ENCODE measurements around the gene UFC1.

UFC1 gene

DNA sequence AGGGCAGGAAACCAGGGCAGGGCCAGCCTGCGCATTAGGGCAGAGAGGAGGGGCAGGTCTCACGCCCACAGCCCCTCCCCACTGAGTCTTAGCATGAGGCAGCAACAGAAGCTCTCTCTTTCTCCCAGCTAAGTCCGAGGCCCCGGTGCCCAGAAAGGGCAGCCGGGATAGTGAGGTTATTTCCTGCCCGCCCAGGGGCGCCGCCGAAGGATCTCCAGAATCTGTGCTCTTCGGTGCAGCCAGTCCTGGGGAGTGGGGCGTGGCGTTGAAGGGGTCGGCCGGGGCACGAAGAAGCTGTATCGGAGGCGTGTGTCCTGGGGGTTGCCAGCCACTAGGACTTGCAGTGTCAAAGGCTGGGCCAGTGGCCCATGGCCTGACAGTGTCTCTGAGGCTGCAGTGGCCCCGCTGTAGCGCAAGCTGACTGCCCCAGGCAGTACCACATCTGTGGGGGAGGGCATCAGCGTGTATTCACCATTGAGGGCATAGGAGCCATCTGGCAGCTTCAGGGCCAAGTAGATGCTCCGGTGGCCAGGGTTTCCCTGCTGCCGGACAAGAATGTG is 37.3 kb downstream of the UFC1 start:
- DNase-seq (ENCODE audit: insufficient read length, low spot score): no peak
- FAIRE-seq: no peak

DNA sequence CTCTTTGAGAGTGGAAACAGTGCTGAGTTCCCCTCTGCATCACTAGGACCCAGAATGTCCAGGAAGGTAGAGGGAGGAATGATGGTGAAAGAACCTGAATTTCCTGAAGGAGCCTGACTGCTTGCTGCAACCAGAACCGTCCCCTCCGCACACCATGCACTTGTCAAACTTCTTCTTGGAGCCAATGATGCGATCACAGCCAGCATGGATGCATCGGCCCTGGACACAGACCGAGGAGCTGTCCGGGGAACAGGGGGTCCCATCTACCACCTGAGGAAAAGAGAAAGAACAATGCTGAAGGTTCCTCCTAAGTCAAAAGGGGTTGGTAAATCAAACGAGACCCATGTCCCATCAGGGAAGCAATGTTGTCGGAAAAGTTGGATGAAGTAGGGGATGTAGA is 38.2 kb downstream of the UFC1 start:
- FAIRE-seq (no peak), DNase-seq (ENCODE audit: insufficient read length, low spot score) (no peak)

DNA sequence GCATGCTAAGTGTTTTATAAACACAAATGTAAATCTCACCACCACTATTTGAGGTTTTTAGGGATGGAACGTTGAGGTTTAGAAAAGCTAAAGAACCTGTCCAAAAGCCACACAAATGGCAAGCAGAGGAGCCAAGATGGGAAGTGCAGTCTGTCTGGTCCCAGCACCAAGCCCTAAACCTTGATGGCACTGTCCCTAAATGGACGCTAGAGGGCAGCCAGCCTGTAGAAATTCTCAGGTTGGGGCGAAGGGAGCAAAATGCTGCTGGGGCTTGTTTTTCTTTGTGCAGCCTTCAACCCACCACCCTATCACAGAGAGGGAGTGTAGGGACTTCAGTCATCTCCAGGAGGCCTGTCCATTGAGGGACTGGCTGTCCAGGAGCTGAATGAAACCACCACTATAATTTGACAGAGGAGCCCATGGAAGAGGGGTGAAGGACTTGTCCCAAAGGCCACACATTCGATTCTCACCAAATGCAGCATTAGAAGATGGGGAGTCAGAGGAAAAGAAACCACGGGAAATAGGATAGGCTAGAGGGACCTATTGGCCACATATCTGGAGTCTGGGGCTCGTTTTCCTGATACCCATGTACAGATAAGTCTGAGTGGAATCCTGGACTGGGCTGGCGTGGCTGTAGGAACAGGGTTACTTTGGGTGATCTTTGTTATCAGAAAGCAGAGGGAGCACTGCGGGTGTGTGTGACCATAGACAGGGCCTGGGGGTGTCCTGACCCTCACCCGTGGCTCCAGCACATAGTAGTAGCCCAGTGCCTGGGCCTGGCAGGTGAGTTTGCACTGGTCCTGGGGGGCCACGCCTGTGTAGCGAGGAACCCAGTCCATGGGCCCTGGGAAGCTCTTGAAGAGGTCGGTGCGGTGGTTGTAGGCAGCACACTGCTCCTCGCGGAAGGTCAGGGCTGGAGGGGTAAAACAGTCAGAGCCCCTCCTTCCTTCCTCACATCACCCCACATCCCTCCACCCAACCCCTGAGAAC is 39.0 kb downstream of the UFC1 start:
- DNase-seq (ENCODE audit: insufficient read length, low spot score) (peak; percentile 71), FAIRE-seq (peak; percentile 94)

DNA sequence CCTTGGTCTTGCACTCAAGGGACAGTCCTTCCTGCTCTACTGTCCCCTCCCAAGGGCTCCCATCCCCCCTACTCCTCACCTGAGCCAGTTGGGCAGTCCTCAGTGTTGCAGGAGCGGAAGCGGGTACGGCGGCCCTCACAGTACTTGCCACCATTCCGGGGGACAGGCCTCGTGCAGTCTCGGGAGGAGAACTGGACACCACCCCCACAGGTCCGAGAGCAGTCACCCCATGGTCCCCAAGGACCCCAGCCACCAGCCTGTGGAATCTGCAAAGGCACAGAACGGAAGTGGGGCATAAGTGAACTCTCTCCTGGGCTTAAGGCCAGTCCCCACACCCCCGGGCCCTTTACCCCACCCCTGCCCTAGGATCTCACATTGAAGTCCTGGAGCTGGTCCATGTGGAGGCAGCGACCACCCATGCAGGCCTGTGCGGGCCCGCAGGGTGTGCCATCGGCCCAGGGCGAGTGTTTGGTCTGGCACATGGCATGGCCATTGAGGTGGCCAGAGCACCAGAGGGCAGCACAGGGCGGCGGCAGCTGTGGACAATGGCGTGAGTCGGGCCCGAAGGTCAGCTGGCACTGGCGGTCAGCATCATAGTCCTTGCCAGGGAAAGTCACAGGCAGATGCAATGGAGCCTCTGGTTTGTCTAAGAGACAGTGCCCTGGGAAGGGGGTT is 39.9 kb downstream of the UFC1 start:
- DNase-seq (ENCODE audit: insufficient read length, low spot score) (no peak), FAIRE-seq (no peak)

DNA sequence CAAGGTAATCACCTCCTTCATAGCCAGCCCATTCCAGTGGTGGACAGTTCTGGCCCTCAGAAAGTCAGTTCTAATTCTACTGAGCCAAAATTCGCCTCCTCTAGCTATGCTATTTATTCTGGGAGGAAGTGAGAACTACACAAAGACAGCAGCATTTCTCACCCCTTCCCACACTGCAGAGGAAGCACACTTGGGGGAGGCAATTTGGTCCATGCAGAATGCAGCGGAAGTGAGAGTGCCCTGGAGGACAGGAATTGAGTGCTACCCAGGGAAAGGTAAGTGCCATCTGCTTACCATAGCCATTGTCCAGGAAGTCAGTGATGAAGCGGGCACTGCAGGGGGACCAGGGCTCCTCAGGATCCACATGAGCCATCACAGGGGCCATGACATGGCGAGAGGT is 41.4 kb downstream of the UFC1 start:
- DNase-seq (ENCODE audit: insufficient read length, low spot score) (no peak), FAIRE-seq (peak; percentile 66)

DNA sequence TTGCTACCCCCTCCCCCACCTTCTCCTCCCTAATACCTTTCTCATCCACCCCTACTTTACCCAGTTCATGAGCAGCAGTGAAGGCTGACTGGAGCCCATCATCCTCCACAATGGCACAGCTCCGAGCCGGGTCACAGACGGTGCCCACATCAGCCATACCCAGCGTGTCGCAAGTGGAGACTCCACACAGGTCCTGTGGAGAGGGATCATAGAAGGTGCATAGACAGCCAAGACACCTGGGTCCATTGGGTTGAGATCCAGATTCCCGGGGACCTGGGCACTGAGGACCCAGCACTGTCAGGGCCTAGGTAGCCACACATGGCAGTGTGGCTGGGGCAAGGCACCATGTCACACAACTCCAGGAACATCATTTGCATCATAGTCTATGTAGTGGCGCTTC is 42.3 kb downstream of the UFC1 start:
- no peak for DNase-seq (ENCODE audit: insufficient read length, low spot score)
- no peak for FAIRE-seq

DNA sequence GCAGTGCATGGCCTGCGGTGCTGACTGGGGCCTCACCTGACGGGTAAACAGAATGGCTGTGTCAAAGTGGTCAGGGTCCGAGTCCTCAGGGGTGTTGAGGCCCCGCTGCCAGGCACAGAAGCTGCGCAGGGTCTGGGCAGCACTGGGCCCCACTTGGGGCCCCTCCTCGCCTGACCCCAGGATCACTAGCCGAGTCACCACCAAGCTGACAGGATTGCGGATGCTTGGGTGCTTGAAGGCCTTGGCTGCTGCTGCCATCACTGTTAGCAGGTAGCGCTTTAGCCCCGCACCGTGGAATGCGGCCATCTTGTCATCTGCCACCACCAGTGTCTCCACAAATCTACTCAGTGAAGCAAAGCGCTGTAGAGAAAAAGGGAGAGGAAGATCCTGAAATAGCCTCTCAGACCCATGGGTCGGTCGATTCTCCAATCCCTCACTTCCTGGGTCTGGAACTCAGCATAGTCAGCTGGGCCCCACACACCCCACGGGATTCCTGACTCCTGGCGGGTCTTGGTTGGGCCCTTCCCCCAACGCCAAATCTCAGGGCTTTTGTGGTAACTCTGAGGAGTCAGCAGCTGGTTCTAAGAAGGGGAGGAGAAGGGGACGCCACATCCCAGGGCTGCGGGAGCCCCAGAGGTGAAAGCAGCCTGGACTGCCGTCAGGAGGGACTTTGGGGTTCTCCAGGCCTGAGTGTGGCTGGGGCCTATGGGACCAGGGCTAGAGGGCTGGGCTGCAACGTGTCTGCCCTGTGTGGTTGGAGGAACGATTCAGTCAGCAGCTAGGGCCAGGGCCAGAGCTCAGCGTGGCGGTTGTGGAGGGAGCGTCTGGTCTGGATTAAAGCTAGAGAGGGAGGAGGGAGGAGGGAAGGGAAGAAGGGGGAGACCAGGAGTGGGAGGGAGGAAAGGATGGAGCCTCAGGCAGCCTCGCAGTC is 43.0 kb downstream of the UFC1 start:
- DNase-seq (ENCODE audit: insufficient read length, low spot score) (no peak), FAIRE-seq (no peak)

DNA sequence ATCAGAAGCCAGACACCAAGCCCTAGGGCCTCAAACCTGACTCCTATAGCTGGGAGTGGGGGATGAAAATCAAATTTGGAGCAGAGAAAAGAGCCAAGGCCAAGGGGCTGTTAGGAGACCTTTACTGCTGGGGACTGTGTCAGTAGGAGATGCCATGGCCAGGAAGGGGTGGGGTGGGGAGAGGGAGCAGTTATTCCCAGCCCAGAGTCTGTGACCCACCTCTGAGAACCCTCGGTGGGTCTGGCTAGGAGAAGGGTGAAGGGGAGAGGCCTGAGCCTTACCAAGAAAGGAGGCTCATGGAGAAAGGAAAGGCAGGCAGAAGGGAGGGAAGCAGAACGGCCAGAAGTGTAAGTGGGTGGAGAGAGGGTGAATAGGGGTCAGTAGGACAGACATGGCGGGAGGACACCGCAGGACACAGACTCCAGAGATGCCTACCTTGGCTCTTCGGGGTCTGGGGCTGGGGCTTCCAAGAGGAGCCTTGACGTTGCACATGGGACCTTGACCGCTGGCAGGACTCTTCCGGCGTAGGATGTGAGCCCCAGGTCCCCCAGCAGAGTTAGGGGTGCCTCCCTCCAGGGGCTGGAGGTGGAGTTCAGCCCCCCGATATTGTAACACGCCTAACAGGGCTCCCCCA is 43.9 kb downstream of the UFC1 start:
- no peak for FAIRE-seq
- no peak for DNase-seq (ENCODE audit: insufficient read length, low spot score)

DNA sequence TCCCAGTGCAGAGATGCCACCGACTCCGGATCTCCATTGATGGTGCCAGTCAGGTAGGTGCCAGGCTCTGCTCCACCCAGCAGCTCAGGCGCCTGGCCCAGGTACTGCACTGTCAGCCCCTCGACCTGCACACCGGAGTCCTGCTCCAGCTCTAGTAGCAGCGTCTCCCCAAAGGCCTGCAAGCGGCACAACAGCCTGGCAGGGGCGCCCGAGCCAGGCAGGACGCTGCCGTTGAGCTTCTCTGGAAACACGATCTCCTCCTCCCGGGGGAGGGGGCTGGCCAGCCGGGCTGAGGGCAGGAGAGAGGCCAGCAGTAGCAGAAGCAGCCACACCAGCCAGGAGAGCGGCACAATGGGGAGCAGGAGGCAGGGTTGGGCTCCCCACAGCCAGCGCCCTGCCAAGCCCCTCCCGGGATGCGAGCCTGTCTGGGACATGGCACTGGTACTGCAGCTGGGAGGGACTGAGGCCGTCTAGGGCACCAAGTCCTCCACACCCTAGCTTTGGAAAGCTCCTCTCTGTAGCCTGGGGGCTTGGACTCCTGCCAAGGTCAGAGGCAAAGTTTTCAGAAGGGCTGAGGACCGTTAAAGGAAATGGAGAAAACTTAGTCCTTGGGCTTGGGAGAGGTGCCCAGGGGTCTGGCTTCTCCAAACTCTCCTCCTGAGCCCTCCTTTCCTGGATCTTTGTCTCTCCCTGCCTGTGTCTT is 44.6 kb downstream of the UFC1 start:
- DNase-seq (ENCODE audit: insufficient read length, low spot score) (no peak), FAIRE-seq (no peak)

DNA sequence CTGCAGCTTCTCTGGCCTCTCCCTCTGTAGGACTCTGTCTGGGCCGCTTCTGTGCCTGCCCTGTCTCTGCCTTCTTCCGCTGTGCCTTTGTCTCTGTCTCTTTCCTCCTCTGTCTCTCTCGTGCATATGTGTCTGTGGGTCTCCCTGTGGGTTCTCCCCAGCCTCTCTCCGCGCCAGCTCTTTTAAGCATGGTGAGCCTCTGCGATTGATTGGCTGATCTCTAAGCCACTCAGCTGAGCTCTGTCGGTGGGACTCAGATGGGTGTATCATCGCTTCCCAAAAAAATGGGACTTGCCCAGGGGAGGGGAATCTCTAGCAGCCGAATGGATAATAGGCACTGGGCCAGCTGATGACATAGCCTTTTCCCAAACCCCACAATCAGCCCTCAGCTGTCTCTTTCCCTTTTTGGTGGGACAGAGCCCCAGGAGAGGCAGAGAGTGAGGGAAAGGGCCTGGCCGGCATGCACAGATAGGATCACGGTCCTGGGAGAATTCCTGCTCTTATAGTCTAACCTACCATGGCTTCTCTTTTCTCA is 45.2 kb downstream of the UFC1 start, which contains the start of gene ADAMTS4:
ADAMTS4 (minus strand) TSS at position 158 of the 535 bp plus-strand sequence. CDS start 427 bp downstream, outside the sequence.
- DNase-seq (ENCODE audit: insufficient read length, low spot score): no peak
- no peak for FAIRE-seq

DNA sequence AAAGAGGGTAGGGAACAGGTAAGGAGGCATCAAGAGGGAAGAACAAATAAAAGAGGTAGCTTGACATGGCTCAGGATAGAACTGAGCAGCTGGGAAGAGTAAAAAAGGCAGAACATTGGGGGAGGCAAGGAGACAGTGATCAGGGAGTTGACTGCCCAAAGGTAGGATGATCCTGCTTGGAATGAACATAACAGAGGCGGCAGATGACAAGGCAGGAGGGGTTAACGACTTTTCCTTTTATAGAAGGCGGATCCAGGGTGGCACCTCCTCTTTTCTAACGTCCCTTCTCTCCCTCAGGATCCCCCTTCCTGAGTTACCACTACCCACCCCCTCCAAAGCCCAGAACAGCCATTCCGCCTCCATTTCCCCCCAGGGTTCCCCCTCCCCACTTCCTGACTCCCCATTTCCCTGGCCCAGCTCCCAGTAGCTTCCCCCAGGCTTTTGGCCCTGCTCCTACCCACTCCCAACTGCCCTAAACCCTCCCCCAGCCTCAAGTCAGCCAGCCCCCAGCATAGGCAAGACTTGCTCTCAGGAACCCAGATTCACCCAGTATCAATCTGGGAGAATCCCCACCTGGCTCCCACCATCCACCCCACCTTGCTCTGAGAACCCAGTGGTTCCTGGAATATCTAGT is 45.8 kb downstream of the UFC1 start:
- DNase-seq (ENCODE audit: insufficient read length, low spot score) (no peak), FAIRE-seq (no peak)

DNA sequence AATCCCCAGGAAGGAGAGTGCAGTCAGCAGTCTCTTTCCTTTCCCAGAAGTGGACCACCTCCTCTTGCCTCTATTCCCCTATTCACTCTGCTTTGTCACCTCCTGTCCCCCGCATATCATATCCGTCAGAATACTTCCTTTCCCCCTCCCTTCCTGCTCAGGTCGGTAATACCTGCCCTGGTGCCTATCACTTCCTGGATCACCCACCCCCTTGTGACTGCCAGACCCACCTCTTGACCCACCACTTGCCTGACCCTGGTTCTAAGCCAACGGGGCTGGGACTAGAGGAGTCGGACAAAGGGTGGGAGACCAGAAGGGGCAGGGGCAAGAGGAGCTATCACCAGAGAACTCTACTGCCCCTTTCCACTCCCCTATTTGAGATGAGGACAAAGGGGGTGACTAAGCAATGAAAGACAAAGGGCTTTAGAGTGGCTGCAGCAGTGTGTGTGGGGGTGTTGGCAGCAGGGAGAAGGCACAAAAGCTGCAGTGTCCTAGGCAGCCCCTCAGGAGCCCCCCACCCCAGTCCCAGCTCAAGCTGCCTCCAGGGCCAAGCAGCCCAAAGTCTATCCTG is 46.7 kb downstream of the UFC1 start:
- no peak for FAIRE-seq
- DNase-seq (ENCODE audit: insufficient read length, low spot score): no peak

DNA sequence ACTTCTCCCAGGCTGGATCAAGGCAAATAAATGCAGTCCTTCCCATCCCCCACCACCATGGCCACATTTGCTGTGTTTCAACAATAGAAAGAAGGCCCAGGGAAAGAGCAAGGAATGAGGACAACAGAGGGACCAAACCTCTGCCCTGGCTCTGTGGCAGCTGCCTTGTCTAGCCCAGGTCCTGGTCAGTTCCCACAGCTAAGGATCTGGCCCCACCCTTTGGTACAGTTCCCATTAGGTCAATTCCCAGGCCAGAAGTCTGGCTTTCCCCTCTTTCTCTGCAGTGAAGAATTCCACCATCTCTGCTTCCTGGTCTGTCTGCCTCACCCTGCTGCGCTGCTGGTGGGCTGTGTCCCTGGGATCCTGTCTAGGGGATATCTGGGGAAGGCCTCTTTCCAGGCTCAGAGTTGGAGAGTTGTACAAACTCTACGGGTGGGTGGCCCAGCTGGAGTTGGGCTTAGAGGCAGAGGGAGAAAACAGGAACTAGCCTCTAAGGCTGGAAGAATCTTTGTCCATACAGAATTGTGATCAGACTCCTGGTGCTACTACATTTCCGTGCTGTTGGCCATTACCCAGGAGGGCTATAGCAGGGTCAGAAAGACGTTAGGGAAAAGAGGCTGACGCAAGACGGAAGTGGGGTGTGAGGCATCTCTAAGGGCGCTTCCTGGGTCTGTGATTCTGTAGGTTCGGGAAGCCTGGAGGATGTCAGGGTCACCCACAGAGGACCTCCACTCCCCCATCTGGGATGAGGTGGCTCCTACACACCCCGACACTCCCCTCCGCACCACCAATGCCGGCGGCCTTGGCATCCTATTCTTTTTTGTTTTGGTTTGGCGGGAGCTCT is 47.4 kb downstream of the UFC1 start:
- FAIRE-seq (no peak), DNase-seq (ENCODE audit: insufficient read length, low spot score) (no peak)

DNA sequence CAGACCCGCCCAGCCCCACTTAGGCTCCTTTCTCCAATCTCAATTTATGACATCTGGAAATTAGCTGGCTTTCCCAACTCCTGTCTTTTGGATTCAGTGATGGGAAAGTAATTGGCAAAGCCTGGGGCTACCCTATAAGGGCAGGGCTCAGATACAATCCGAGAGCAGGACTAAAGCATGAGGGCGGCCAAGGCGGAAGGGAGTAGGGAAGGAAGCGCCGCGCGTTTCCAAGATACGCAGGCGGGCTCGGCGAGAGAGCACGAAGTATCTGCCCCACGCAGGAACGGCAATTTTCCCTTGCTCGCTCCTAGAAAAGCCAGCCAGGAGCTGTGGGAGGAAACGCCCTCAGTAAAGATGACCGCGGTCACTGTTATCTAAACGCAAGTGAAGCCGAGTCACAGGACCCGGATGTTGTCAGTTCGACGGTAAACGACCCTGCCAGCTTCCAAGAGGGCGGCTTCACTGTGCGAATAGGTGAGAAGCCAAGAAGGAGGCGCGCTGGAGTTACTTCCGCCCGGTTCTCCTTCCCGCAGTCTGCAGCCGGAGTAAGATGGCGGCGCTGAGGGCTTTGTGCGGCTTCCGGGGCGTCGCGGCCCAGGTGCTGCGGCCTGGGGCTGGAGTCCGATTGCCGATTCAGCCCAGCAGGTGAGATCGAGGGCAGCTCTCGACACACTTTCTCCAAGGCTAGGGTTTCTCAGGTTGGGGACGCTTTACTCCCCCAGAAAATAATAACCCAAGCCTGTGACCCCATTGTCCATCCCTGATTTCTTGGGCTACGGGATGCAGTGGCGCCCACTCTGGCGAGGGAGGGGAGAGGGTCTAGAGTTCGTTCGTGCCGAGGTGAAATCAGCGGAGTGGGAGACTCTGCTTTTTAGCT is 48.3 kb downstream of the UFC1 start, which contains the start of gene NDUFS2:
NDUFS2 (plus strand) TSS at position 532 of the 877 bp plus-strand sequence; CDS start at position 551, 19 bp downstream.
- FAIRE-seq: peak; percentile 97
- peak; percentile 93 for DNase-seq (ENCODE audit: insufficient read length, low spot score)

DNA sequence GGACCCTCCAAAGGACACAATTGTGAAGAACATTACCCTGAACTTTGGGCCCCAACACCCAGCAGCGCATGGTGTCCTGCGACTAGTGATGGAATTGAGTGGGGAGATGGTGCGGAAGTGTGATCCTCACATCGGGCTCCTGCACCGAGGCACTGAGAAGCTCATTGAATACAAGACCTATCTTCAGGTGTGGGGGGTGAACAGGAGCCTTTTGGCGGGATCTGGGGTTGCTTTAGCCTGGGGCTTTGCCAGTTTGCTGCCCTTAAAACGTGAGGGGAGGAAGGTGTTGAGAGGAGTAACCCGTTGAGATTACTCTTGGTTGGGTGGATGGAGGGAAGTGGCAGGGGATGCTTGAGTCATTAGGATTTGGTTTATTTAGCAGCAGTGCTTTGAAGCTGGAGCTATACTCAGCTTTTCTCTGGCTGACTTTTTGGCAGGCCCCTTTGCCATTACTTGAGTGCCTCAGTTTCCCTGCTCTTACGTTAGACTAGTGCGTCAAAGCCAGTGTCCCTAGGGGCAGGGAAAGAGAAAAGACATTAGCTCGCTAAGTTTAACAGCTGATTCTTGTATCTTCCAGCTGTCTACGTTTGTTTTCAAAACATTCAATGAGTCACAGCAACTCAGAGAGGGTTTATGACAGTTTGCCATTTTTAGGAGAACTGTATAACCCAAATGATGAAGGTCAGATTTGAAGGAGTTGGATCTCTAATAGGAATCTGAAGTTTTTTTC is 52.8 kb downstream of the UFC1 start:
- no peak for FAIRE-seq
- no peak for DNase-seq (ENCODE audit: insufficient read length, low spot score)

DNA sequence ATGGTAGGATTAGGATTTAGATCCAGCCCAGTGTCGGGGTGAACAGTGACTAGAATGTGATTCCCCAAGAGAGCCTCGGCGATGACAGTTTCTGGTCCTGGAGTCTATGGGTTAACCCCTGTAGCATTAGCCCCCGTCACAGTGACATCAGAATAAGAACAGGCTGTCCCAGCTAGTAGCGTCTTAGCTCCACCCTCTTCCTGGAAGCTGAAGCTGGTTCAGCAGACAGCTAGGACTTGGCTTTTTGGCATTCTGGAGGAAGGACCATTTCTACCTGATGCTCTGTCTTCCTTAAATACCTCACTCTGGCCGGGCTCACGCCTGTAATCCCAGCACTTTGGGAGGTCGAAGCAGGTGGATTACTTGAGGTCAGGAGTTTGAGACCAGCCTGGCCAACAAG is 53.4 kb downstream of the UFC1 start:
- DNase-seq (ENCODE audit: insufficient read length, low spot score) (no peak), FAIRE-seq (no peak)
